ENCODE data around the gene VEGFB.
A peak's percentile ranks its signal among the peaks of the same experiment; 100 is the strongest.
"Not testable (repeated sequence)": the region's sequence is repeated elsewhere in the genome, so short reads cannot be mapped to it uniquely, and the experiment has no call there.

VEGFB gene

GRCh38 chr11:64232182-64232966, 2.0 kb upstream of the VEGFB start:
- no peak for DNase-seq

GRCh38 chr11:64232967-64233315, 1.4 kb upstream of the VEGFB start:
- no peak for DNase-seq

- no peak for DNase-seq
Measured at GRCh38 chr11:64234647-64235379, 429 bp downstream of the VEGFB start.

GRCh38 chr11:64235437-64236161, 1.2 kb downstream of the VEGFB start:
- no peak for DNase-seq

- DNase-seq, result no peak
Measured at GRCh38 chr11:64237484-64237951, 3.1 kb downstream of the VEGFB start.

- DNase-seq, result no peak
Measured at GRCh38 chr11:64238076-64238475, 3.7 kb downstream of the VEGFB start.

- DNase-seq, result no peak
Measured at GRCh38 chr11:64238999-64239398, 4.6 kb downstream of the VEGFB start.

GRCh38 chr11:64239662-64240434, 5.5 kb downstream of the VEGFB start:
- DNase-seq, result no peak

- DNase-seq, result peak; percentile 98
Measured at GRCh38 chr11:64240435-64241240, 6.3 kb downstream of the VEGFB start, which contains the start of gene FKBP2. Gene FKBP2, plus strand, starts transcription at chr11:64241095. Its CDS starts 1,293 bp downstream, at chr11:64242388.

- DNase-seq, result peak; percentile 100
Measured at GRCh38 chr11:64241241-64241490, 6.8 kb downstream of the VEGFB start.

- peak; percentile 63 for DNase-seq
Measured at GRCh38 chr11:64241491-64242374, 7.3 kb downstream of the VEGFB start.

- DNase-seq, result no peak
Measured at GRCh38 chr11:64243236-64243854, 9.0 kb downstream of the VEGFB start.

- DNase-seq, result no peak
Measured at GRCh38 chr11:64244107-64244506, 9.7 kb downstream of the VEGFB start.

- DNase-seq, result no peak
Measured at GRCh38 chr11:64244966-64245365, 10.6 kb downstream of the VEGFB start.

GRCh38 chr11:64245401-64245796, 11.0 kb downstream of the VEGFB start:
- no peak for DNase-seq

GRCh38 chr11:64245797-64246620, 11.6 kb downstream of the VEGFB start:
- peak; percentile 71 for DNase-seq

GRCh38 chr11:64246621-64246870, 12.2 kb downstream of the VEGFB start:
- not testable (repeated sequence) for DNase-seq

- peak; percentile 94 for DNase-seq
Measured at GRCh38 chr11:64246871-64247728, 12.7 kb downstream of the VEGFB start, which contains the start of gene PPP1R14B. Gene PPP1R14B, minus strand, starts transcription at chr11:64246943. Its CDS starts 270 bp downstream, at chr11:64246673.
